Aorta (tissue), 5 donors: ENCODE data around the gene PLA2G4B. TPM values are rescaled to one million over a fixed set of nuclear protein-coding genes. Genes with fewer than 3 reads are reported as not detected.

Experiments
- ATAC-seq: fragments of 200-7000 bp; cut with Tn5 transposase; one replicate; pipeline ENCODE4 v1.9.1; 2022; ENCODE audit warnings: moderate library complexity; ENCODE audit not compliant: low FRiP score
- DNase-seq, 2 donors: peaks; one replicate each; pipeline ENCODE4 v3.0.0-alpha.2; 2020
- H3K27ac ChIP-seq, 2 donors: one replicate each; pipeline ENCODE4 v1.5.1; 2013; ENCODE audit warnings: low read length in 2 of 2, mild to moderate bottlenecking in 2 of 2, moderate library complexity in 2 of 2, control low read depth in 1 of 2, inconsistent platforms in 1 of 2, low read depth in 1 of 2
- H3K27me3 ChIP-seq, 2 donors: one replicate each; pipeline ENCODE4 v1.6.1; 2013; ENCODE audit warnings: control low read depth in 1 of 2, low read length in 1 of 2, mild to moderate bottlenecking in 1 of 2, moderate library complexity in 1 of 2; ENCODE audit not compliant: insufficient read depth in 2 of 2, control insufficient read depth in 1 of 2
- H3K36me3 ChIP-seq, 2 donors: one replicate each; pipeline ENCODE4 v1.6.1; 2013; ENCODE audit warnings: control low read depth in 1 of 2, low read length in 1 of 2, mild to moderate bottlenecking in 1 of 2; ENCODE audit not compliant: insufficient read depth in 2 of 2, control insufficient read depth in 1 of 2
- H3K4me1 ChIP-seq, 2 donors: one replicate each; pipeline ENCODE4 v1.6.1; 2013; ENCODE audit warnings: low read length in 2 of 2, control low read depth in 1 of 2, mild to moderate bottlenecking in 1 of 2, moderate library complexity in 1 of 2; ENCODE audit not compliant: insufficient read depth in 2 of 2, control insufficient read depth in 1 of 2
- H3K4me3 ChIP-seq, 2 donors: one replicate each; pipeline ENCODE4 v1.5.1; 2013; ENCODE audit warnings: low read length in 2 of 2, control low read depth in 1 of 2, mild to moderate bottlenecking in 1 of 2
- H3K9me3 ChIP-seq: one replicate; pipeline ENCODE4 v1.6.1; 2013; ENCODE audit warnings: mild to moderate bottlenecking, low read length; ENCODE audit not compliant: control insufficient read depth
- WGBS, 2 donors: extraction: QIAGEN DNeasy Blood & Tissue Kit; methylation state at CpG; one replicate each; pipeline ENCODE4 v1.1.7; 2013; 5-methylcytosine and 5-hydroxymethylcytosine counted together
- intact Hi-C, 2 donors: fragments of 100-400 bp; cut with DNase I; formaldehyde crosslinking; loops; one replicate each; pipeline versions ENCODE4 v1.14.2 to v1.15.0; 2022
- polyA plus RNA-seq, 2 donors: library from polyadenylated mRNA; stranded (reverse); fragments of 200-250 nt; gene quantifications; one replicate each; pipeline ENCODE4 v1.2.3, GENCODE V29; 2013
- total RNA-seq, 2 donors: library from RNA; stranded (reverse); fragmentation: NEBNext Ultra II Directional; extraction: Animal tissue kit (Norgen Biotek cat#: 25700); gene quantifications; one replicate each; pipeline ENCODE4 v1.2.1, GENCODE V29; 2021
- donor health status: healthy with polysubstance abuse.
- donor health status: Bipolar disorder and iron deficiency.
- donor health status: DM: no; HTN: no; CAD: no.
- donor health status: DM: no; HTN: no; CAD: no.
- donor health status: DM: yes; HTN: yes; CAD: no.

Gene PLA2G4B
- total and polyA plus RNA-seq, 4 donors = 6.7 to 51.8 (median 12.7) TPM

DNA sequence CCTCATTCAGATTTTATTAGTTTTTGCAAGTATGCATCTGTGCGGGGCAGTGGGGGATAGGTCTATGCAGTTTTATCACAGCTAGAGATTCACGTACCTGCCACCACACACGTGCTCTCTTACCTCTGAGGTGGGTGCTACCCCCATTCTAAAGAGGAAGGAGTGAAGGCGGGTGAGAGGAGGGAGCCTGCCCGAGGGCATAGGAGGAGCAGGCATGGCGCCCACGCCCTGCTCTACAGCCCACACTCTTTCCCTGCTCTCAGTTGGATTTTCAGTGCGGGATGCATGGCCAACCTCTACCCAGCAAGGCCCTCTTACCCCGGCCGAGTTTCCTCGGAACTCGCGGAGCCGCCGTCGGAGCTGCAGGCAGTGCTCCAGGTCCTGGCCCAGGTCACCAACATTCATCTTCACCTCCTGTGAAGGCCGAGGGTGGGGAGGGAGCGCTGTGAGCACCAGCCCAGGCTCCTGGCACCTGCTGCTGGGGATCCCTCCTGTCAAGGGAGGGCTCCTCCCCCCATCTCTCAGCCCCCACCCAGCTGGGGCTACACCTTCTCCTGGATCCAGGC is 26.9 kb downstream of the PLA2G4B start:
- H3K36me3 ChIP-seq = no peaks in the 10 kb centered on the region
- H3K4me3 ChIP-seq = no peak overlapping the region
- ATAC-seq (no peak), DNase-seq (no peak)
- H3K27me3 ChIP-seq = no peaks in the 10 kb centered on the region
- H3K27ac ChIP-seq = no peak overlapping the region
- no peaks in the 10 kb centered on the region for H3K4me1 ChIP-seq
- 87 to 92% methylated on average over 18 of the region's 18 CpGs for WGBS, 2 donors
- no peaks in the 10 kb centered on the region for H3K9me3 ChIP-seq
- intact Hi-C loops = no loop called here

DNA sequence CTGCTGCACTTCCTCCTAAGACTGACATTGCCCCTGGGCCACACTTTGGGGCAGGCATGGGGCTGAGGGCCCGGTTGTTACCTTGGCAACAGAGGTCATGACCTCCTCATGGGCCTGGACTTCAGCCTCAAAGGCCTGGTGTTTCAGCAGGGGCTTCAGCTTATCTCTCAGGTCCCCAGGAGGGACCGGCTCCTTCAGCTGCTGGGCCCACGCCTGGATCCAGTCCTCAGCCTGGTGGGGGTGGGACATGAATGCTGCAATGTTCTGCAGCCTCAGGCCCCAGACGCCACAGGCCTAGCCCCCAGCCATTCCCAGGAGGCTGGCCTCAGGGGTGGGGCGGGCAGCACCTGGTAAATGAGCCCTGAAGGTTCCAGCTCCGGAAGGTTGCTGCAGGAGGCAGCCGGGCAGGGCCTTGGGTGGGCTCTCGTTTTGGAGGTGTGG is 27.6 kb downstream of the PLA2G4B start:
- Histone ChIP-seq H3K9me3 (no peaks in the 10 kb centered on the region), H3K36me3 (no peaks in the 10 kb centered on the region), H3K4me3 (no peak overlapping the region), H3K27ac (no peak overlapping the region), H3K27me3 (no peaks in the 10 kb centered on the region), H3K4me1 (no peaks in the 10 kb centered on the region)
- ATAC-seq (no peak), DNase-seq (no peak)
- intact Hi-C loops = no loop called here
- WGBS, 2 donors = 87% methylated on average over 8 of the region's 8 CpGs

DNA sequence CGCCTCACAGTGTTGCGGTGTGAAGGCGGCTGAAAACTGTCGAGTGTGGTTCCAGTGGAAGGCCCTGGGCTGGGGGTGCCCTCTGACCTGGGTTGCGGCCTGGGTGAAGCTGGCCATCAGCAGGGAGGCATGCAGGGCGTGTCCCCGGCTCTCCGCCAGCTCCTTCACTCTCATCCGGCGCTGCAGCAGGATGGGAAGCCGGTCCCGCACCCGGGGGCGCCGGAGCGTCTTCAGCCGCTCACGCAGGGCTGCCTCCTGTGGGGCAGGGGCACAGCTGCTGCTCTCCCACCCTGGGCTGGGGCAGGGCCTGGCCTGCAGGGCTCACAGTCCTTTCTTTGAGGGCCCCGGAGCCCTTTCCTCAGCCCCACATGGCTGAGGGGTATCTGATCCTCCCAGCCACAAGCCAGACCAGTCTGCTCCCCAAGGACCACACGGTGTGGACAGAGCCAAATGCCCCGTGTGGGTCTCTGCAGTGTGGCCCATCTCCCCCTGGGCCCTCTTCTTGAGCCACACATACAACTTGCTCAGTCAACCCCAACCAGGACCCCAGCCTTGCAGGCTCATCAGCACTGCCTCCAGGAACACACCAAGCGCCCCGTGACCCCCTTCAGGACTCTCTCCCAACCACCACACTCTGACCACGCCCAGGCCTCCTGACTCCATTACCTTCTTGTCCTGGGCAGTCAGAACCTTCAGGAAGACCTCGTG is 28.4 kb downstream of the PLA2G4B start:
- Histone ChIP-seq H3K27ac (no peak overlapping the region), H3K36me3 (no peaks in the 10 kb centered on the region), H3K27me3 (no peaks in the 10 kb centered on the region), H3K9me3 (no peaks in the 10 kb centered on the region), H3K4me3 (no peak overlapping the region), H3K4me1 (no peaks in the 10 kb centered on the region)
- no peak for DNase-seq
- WGBS, 2 donors = 89 to 92% methylated on average over 25 of the region's 25 CpGs
- intact Hi-C loops = no loop called here
- ATAC-seq = no peak

- Histone ChIP-seq H3K9me3 (no peaks in the 10 kb centered on the region), H3K27ac (no peak overlapping the region), H3K27me3 (no peaks in the 10 kb centered on the region), H3K4me3 (no peak overlapping the region), H3K4me1 (no peaks in the 10 kb centered on the region), H3K36me3 (no peaks in the 10 kb centered on the region)
- DNase-seq (no peak), ATAC-seq (no peak)
- 94 to 96% methylated on average over 15 of the region's 15 CpGs for WGBS, 2 donors
- intact Hi-C loops = no loop called here
Measured at GRCh38 chr15:41868321-41868720, 29.7 kb downstream of the PLA2G4B start.

DNA sequence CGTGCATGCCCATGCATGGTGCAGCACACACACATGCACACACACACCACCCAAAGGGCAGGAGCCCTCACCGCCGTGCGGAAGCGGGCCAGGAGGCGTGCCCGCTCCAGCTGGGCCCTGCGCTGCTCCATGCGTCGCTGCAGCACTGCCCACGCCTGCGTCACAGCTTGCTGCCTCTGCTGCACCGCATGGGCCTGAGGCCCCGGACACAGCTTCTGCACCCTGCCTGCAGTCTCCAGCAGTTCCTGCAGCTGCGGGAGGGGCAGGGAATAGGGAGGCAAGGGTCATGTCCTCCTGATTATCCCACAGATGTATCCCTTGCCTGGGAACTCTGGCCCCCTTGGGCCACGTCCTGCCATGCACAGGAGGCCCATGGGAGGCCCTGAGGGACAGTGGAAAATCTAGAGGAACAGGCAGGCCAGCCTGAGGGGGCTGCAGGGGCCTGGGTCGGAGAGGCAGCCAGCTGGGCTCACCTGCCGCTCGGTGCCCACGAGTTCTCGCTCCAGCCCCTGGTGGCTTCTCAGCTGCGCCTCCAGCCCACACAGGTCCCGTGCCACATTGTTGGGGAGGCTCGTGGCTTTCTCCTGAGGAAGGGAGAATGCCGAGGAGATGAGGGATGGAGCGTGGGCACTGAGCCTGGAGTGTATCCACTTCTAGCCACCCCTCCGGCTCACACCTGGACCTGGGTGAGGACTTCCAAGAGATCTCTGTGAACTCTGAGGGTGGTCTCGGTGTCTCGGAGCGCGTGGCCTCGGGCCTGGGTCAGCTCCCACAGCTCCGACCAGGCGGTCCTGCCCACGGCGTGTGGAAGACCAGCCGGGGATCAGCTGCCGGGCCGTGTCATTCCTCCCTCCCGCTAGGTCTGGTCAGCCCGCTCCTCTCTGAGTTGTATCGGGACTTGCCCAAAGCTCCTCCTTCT is 31.4 kb downstream of the PLA2G4B start:
- intact Hi-C loops = no loop called here
- WGBS, 2 donors = 87 to 90% methylated on average over 42 of the region's 42 CpGs

DNA sequence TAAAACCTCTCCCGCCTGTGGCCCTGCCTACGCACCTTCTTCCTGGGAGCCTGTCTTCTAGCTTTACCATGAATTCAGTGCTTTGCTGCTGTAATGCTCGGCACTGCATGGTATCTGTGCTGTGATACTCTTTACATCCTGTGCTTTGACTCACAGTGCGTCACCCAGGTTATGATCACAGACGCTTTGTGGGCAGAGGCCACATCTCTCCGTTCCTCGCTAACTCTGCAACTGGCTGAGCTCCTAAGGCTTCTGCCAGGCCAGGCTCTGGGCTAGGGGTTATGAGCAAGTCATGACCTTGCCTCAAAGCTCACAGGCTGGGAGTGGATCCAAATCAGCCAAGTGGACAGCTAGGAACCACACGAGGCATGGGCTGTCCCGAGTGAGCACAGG is 32.0 kb downstream of the PLA2G4B start:
- DNase-seq (no peak), ATAC-seq (no peak)
- H3K9me3 ChIP-seq = no peaks in the 10 kb centered on the region
- H3K4me1 ChIP-seq = no peaks in the 10 kb centered on the region
- intact Hi-C loops = no loop called here
- no peaks in the 10 kb centered on the region for H3K36me3 ChIP-seq
- H3K27me3 ChIP-seq = no peaks in the 10 kb centered on the region
- no peak overlapping the region for H3K4me3 ChIP-seq
- no peak overlapping the region for H3K27ac ChIP-seq
- WGBS, 2 donors = 83 to 84% methylated on average over 9 of the region's 9 CpGs

More for the DNA sequence above, 31.4 kb downstream of the PLA2G4B start:
- Histone ChIP-seq H3K4me1 (no peaks in the 10 kb centered on the region), H3K36me3 (no peaks in the 10 kb centered on the region), H3K4me3 (no peak overlapping the region), H3K27ac (no peak overlapping the region), H3K27me3 (no peaks in the 10 kb centered on the region), H3K9me3 (no peaks in the 10 kb centered on the region)
- DNase-seq (no peak), ATAC-seq (no peak)

- no peak for DNase-seq
- 89 to 91% methylated on average over 19 of the region's 19 CpGs for WGBS, 2 donors
- Histone ChIP-seq H3K27ac (no peak overlapping the region), H3K4me3 (no peak overlapping the region), H3K36me3 (no peaks in the 10 kb centered on the region), H3K27me3 (no peaks in the 10 kb centered on the region), H3K4me1 (no peaks in the 10 kb centered on the region), H3K9me3 (no peaks in the 10 kb centered on the region)
- intact Hi-C loops = no loop called here
- no peak for ATAC-seq
Measured at GRCh38 chr15:41871175-41871905, 32.7 kb downstream of the PLA2G4B start.

GRCh38 chr15:41872166-41872747 is 33.6 kb downstream of the PLA2G4B start:
- DNase-seq (no peak), ATAC-seq (no peak)
- Histone ChIP-seq H3K4me3 (no peak overlapping the region), H3K27ac (no peak overlapping the region), H3K9me3 (no peaks in the 10 kb centered on the region), H3K36me3 (no peaks in the 10 kb centered on the region), H3K4me1 (no peaks in the 10 kb centered on the region), H3K27me3 (no peaks in the 10 kb centered on the region)
- WGBS, 2 donors = 90 to 91% methylated on average over 9 of the region's 9 CpGs
- intact Hi-C loops = no loop called here
